Endothelial cell of umbilical vein (primary cell): Measurements from ENCODE around the gene MYL2. TPM values are rescaled to one million over a fixed set of nuclear protein-coding genes. Genes with fewer than 3 reads are reported as not detected.

Experiments used
- BruUV-seq: library from RNA; stranded (reverse); fragments of 400-500 nt; replicated peaks from 2 replicates; lab custom pipeline; 2021; lab: Mats Ljungman, UMichigan
- CTCF ChIA-PET: fragments of 300-600, 350-600 bp; sonication (Branson Sonifier 250); formaldehyde crosslinking; loops from one replicate; lab custom pipeline; 2021; ENCODE audit warnings: antibody characterized with exemption, inconsistent platforms; lab: Charles Lee
- POLR2A ChIA-PET: fragments of 300-600, 350-600 bp; sonication (Branson Sonifier 250); formaldehyde crosslinking; loops from one replicate; lab custom pipeline; 2021; ENCODE audit warnings: antibody characterized with exemption, inconsistent platforms; lab: Charles Lee
- DNase-seq: peaks from one replicate; pipeline ENCODE4 v3.0.0-alpha.2; 2011; ENCODE audit warnings: low read depth, low spot score
- FAIRE-seq: peaks from 2 replicates; lab custom pipeline; 2011; peaks lifted over from hg19 to GRCh38; lab: Jason Lieb, UNC
- H2AFZ ChIP-seq: 2 replicates; pipeline ENCODE4 v1.6.0; 2012; ENCODE audit warnings: low read depth, low read length, control low read depth, inconsistent platforms
- H3K27ac ChIP-seq: 2 replicates; pipeline ENCODE4 v1.5.1; 2011; ENCODE audit warnings: low read depth, mild to moderate bottlenecking, control low read depth, low read length, moderate library complexity; ENCODE audit not compliant: insufficient read depth
- H3K27me3 ChIP-seq, 2 experiments: 2 replicates each; pipeline versions ENCODE4 v1.6.0 to v1.6.1; 2011; ENCODE audit warnings: low read length in 2 of 2, mixed read lengths in 1 of 2; ENCODE audit not compliant: control insufficient read depth in 2 of 2, insufficient read depth in 2 of 2
- H3K36me3 ChIP-seq, 2 experiments: 2 replicates in 1 of 2; 3 replicates in 1 of 2; pipeline ENCODE4 v1.5.1; 2011; ENCODE audit warnings: low read length in 2 of 2, mild to moderate bottlenecking in 1 of 2, moderate library complexity in 1 of 2; ENCODE audit not compliant: control insufficient read depth in 2 of 2, insufficient read depth in 2 of 2; ENCODE audit errors: extremely low read depth in 1 of 2
- H3K4me1 ChIP-seq: 3 replicates; pipeline ENCODE4 v1.5.1; 2011; ENCODE audit warnings: mild to moderate bottlenecking, low read length; ENCODE audit not compliant: control insufficient read depth, insufficient read depth; ENCODE audit errors: extremely low read depth
- H3K4me2 ChIP-seq: 2 replicates; pipeline ENCODE4 v1.6.1; 2011; ENCODE audit warnings: low read length, control low read depth, mixed read lengths; ENCODE audit not compliant: insufficient read depth
- H3K4me3 ChIP-seq, 3 experiments: fragments of 200-600 bp in 1 of 3; sonication (generic), shearing (Covaris generic) in 1 of 3; replicated peaks in 1 of 3; 2 replicates each; pipeline ENCODE4 v1.5.1; 2011 to 2016; ENCODE audit warnings: control low read depth in 3 of 3, low read length in 3 of 3, mild to moderate bottlenecking in 2 of 3, inconsistent platforms in 1 of 3, low read depth in 1 of 3, moderate library complexity in 1 of 3; ENCODE audit not compliant: insufficient read depth in 1 of 3
- H3K79me2 ChIP-seq: 2 replicates; pipeline ENCODE4 v1.6.0; 2012; ENCODE audit warnings: low read length, inconsistent platforms; ENCODE audit not compliant: control insufficient read depth, insufficient read depth
- H3K9ac ChIP-seq: replicated peaks from 2 replicates; pipeline ENCODE3; 2011; ENCODE audit warnings: low read length, control low read depth; ENCODE audit not compliant: insufficient read depth; ENCODE audit errors: extremely low read depth
- H3K9me1 ChIP-seq: replicated peaks from 3 replicates; pipeline ENCODE4 v1.6.0; 2011; ENCODE audit warnings: mild to moderate bottlenecking, low read length; ENCODE audit not compliant: control insufficient read depth, insufficient read depth; ENCODE audit errors: extremely low read depth
- H3K9me3 ChIP-seq: replicated peaks from 2 replicates; pipeline ENCODE4 v1.5.1; 2012; ENCODE audit warnings: low read length, inconsistent platforms; ENCODE audit not compliant: control insufficient read depth, insufficient read depth
- H4K20me1 ChIP-seq: replicated peaks from 2 replicates; pipeline ENCODE3; 2011; ENCODE audit warnings: mild to moderate bottlenecking, low read length; ENCODE audit not compliant: control insufficient read depth, insufficient read depth; ENCODE audit errors: extremely low read depth
- MAX ChIP-seq: IDR thresholded peaks from 2 replicates; pipeline ENCODE4 v1.6.1; 2011; ENCODE audit not compliant: insufficient read depth, insufficient read length
- MYC ChIP-seq: IDR thresholded peaks from one replicate; pipeline ENCODE4 v1.6.1; 2011; ENCODE audit warnings: mild to moderate bottlenecking, low read depth, low read length
- POLR2A ChIP-seq: IDR thresholded peaks from 2 replicates; pipeline ENCODE4 v1.6.1; 2012; ENCODE audit warnings: low read depth, mild to moderate bottlenecking, control low read depth, low read length
- POLR2AphosphoS5 ChIP-seq: IDR thresholded peaks from 2 replicates; pipeline ENCODE4 v1.6.1; 2012; ENCODE audit warnings: low read depth, mild to moderate bottlenecking, control low read depth, low read length, moderate library complexity; ENCODE audit not compliant: insufficient read depth
- dilution Hi-C: fragments of 300-500 bp; cut with MboI; formaldehyde crosslinking; loops from one replicate; pipeline ENCODE4 v1.15.0; 2019; ENCODE audit warnings: low sequenced_read_pairs; ENCODE audit not compliant: extremely low pct_ligation_motif_present
- intact Hi-C: fragments of 100-400 bp; cut with micrococcal nuclease; formaldehyde crosslinking; loops from one replicate; pipeline ENCODE4 v1.10.0; 2022
- polyA plus RNA-seq, 4 experiments: library from polyadenylated mRNA; depleted of rRNA in 3 of 4; stranded (reverse) in 3 of 4; unstranded in 1 of 4; fragments of >200 nt; gene quantifications; 2 replicates each; pipeline versions ENCODE4 v1.2.1 to v1.2.3, GENCODE V29; 2011 to 2012; ENCODE audit warnings: missing spikeins in 1 of 4
- total RNA-seq: library from RNA; stranded (reverse); gene quantifications from 2 replicates; pipeline ENCODE4 v1.2.3, GENCODE V29; 2021
- TF ChIP-seq, protein P1 (sequence below), 2 donors: IDR thresholded peaks; 1 replicate in 1 of 2; 2 replicates in 1 of 2; pipeline ENCODE4 v1.5.1; 2011; ENCODE audit warnings: low read length in 2 of 2, mild to moderate bottlenecking in 2 of 2, moderate library complexity in 2 of 2, control low read depth in 1 of 2, inconsistent platforms in 1 of 2, low read depth in 1 of 2; ENCODE audit not compliant: insufficient read depth in 1 of 2; ENCODE audit errors: extremely low read depth in 1 of 2

MYL2 gene
- total and polyA plus RNA-seq, 2 donors (not counting 3 experiments of a cell fraction or from before 2014, with no cell fraction given) = 0.93 TPM; not detected in 1

GRCh38 chr12:110937104-110937641, 16.8 kb upstream of the MYL2 start:
- TF ChIP-seq, protein P1, sequence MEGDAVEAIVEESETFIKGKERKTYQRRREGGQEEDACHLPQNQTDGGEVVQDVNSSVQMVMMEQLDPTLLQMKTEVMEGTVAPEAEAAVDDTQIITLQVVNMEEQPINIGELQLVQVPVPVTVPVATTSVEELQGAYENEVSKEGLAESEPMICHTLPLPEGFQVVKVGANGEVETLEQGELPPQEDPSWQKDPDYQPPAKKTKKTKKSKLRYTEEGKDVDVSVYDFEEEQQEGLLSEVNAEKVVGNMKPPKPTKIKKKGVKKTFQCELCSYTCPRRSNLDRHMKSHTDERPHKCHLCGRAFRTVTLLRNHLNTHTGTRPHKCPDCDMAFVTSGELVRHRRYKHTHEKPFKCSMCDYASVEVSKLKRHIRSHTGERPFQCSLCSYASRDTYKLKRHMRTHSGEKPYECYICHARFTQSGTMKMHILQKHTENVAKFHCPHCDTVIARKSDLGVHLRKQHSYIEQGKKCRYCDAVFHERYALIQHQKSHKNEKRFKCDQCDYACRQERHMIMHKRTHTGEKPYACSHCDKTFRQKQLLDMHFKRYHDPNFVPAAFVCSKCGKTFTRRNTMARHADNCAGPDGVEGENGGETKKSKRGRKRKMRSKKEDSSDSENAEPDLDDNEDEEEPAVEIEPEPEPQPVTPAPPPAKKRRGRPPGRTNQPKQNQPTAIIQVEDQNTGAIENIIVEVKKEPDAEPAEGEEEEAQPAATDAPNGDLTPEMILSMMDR (IDR thresholded peaks at IDR 0.05; ENCODE audit: extremely low read depth in 1 of 2, insufficient read depth in 1 of 2, low read depth in 1 of 2, low read length in 2 of 2) = peak; percentile 94 to 98
- TF ChIP-seq POLR2A (no peak), POLR2AphosphoS5 (no peak), MAX (no peak), MYC (no peak)
- Histone ChIP-seq H3K4me3 (no peak overlapping the region), H2AFZ (peak overlapping the region; percentile 5), H3K27me3 (no peaks in the 10 kb centered on the region), H3K4me1 (no peaks in the 10 kb centered on the region), H3K36me3 (no peaks in the 10 kb centered on the region), H3K79me2 (no peaks in the 10 kb centered on the region), H3K9ac (no peak overlapping the region), H3K4me2 (no peak overlapping the region), H3K9me1 (no peaks in the 10 kb centered on the region), H3K9me3 (no peaks in the 10 kb centered on the region), H3K27ac (no peak overlapping the region), H4K20me1 (no peaks in the 10 kb centered on the region)
- ChIA-PET CTCF (interaction anchor here (0.6 to 3.6 kb wide), 15 partner anchors 9 to 371 kb away, joined by 3 to 31 read pairs (median 4); no protein-coding TSS in a partner anchor), POLR2A (no interaction called here)
- intact Hi-C loops (loop anchor here (1.0 to 5.0 kb wide), 4 partner anchors 43 to 376 kb away; no protein-coding TSS in a partner anchor), dilution Hi-C loops (no loop called here)
- DNase-seq = peak; percentile 56
- peak; percentile 91 for FAIRE-seq
- BruUV-seq = no TSS peak
